ENCODE measurements around the gene CD19.

CD19 gene

DNA sequence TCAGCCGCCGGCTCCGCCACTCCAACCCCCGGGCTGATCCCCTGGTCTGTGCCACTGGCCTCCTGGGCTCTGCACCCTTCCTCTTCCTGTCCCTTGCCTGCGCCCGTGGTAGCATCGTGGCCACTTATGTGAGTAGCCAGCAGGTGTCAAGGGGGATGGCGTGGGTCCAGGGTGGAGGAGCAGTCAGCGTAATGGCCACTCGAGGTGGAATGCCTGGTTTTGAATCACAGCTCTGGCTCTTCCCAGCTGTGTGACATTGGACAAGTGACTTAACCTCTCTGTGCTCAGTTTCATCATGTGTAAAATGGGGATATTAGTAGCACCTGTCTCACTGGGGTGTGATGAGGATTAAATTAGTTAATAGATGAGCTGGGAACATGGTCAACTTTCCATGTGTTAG is 50.6 kb downstream of the CD19 start:
- DNase-seq (ENCODE audit: low spot score) = no peak

DNA sequence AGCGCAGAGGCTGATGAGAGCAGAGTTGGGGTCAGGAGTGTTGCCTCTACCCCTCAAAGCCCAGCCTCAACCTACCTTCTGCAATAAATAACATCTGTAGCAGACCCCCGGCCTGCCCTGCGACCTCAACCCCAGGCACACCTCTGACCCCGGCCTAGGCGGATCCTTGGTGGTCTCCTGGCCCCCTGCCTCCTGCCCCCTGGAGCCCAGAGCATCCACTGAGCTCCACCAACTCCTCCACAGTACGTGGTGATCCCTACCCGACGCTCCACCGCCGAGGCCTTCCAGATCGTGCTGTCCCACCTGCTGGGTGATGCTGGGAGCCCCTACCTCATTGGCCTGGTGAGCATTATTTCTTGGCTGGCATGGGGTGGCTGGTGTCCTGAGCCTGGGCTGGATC is 51.2 kb downstream of the CD19 start:
- no peak for DNase-seq (ENCODE audit: low spot score)

DNA sequence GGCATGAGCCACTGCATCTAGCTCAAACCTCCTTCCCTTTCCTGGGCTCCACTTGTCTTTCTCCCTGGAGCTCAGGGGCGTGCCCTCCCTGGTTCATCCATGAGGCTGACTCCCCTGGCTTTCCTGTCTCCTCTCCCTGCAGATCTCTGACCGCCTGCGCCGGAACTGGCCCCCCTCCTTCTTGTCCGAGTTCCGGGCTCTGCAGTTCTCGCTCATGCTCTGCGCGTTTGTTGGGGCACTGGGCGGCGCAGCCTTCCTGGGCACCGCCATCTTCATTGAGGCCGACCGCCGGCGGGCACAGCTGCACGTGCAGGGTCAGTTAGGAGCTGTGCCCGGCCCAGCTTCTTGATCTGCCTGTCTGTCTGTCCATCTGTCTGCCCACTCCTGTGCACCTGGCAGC is 51.9 kb downstream of the CD19 start:
- no peak for DNase-seq (ENCODE audit: low spot score)

DNA sequence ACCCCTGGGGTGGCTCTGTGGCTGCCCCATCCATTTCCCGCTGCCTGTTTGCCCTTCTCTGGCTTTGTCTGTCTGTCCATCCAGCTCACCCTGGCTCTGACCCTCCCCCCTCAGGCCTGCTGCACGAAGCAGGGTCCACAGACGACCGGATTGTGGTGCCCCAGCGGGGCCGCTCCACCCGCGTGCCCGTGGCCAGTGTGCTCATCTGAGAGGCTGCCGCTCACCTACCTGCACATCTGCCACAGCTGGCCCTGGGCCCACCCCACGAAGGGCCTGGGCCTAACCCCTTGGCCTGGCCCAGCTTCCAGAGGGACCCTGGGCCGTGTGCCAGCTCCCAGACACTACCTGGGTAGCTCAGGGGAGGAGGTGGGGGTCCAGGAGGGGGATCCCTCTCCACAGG is 52.3 kb downstream of the CD19 start:
- DNase-seq (ENCODE audit: low spot score) = no peak

DNA sequence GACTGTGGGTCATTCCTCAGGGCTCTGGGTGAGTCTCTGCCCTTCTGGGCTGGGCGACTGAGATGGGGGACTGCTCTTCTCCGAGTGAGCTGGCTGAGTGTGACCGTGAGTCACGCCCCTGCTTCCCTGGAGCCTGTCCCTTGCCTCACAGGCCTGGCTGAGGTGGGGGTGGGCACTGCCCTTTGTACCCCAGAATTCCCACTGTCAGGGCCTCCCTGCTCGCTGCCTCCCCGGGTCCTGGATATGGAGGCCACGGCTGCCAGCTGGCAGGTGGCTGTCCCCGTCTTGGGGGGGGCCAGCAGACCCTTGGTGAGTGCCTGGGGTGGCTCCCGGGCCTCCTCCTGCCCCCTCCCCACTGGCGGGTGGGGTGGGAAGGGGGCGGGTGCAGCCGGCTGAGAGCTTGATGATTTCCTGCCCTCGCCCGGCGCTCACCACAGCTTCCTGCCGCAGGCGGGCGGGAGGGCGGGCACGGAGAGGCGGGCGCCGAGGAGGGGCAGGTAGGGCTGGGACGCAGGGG is 52.9 kb downstream of the CD19 start, which contains the start of gene LAT:
LAT (plus strand) TSS at position 434 of the 517 bp plus-strand sequence. CDS start 366 bp downstream, outside the sequence.
- no peak for DNase-seq (ENCODE audit: low spot score)

DNA sequence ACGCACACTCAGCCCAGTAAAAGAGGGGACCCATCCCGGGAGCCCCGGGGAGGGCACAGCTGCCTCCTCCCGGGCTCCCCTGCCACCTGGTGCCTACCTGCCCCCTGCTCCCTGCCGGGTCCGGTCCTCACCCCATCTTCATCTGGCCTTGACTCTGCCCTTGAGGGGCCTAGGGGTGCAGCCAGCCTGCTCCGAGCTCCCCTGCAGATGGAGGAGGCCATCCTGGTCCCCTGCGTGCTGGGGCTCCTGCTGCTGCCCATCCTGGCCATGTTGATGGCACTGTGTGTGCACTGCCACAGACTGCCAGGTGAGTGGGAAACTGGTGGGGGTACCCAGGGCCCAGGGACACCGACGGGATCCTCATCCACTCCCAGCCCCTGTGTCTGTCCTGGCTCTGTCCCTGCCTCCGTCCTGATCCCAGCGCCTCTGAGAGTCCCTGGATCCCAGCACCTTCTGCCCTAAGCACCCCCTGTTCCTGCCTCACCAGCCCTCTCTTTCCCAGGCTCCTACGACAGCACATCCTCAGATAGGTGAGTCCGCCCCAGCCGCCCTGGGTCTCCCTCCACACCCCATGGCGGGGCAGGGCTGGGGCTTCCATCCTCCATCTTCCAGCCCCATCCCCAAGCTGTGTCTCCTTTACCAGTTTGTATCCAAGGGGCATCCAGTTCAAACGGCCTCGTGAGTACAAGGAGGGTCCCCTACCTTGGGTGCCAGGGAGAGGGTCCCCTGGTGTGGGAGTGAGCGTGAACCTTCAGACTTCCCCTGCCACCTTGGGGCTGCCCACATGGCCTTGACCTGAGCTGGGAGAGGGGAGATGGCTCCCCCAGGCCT is 53.7 kb downstream of the CD19 start:
- DNase-seq (ENCODE audit: low spot score) = no peak

DNA sequence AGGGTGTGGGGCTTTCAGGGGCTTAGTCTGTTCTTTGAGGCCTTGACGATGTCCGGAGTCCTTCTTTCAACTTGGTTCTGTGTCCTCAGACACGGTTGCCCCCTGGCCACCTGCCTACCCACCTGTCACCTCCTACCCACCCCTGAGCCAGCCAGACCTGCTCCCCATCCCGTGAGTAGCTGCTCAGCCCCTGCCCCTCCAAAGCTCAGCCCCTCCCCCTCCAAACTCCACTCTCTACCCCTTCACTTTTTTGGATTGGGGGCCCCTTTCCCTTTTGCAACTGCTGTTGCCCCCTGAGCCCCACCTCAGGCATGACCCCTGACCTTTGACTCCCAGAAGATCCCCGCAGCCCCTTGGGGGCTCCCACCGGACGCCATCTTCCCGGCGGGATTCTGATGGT is 54.3 kb downstream of the CD19 start:
- DNase-seq (ENCODE audit: low spot score) = no peak

DNA sequence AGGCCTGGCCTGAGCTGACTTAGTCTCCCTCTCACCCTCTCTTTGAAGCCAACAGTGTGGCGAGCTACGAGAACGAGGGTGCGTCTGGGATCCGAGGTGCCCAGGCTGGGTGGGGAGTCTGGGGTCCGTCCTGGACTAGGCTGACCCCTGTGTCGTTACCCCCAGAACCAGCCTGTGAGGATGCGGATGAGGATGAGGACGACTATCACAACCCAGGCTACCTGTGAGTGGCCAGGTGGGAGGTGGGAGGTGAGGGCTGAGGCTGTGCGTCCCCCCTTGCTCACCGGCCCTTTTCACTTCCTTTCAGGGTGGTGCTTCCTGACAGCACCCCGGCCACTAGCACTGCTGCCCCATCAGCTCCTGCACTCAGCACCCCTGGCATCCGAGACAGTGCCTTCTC is 54.7 kb downstream of the CD19 start:
- no peak for DNase-seq (ENCODE audit: low spot score)

DNA sequence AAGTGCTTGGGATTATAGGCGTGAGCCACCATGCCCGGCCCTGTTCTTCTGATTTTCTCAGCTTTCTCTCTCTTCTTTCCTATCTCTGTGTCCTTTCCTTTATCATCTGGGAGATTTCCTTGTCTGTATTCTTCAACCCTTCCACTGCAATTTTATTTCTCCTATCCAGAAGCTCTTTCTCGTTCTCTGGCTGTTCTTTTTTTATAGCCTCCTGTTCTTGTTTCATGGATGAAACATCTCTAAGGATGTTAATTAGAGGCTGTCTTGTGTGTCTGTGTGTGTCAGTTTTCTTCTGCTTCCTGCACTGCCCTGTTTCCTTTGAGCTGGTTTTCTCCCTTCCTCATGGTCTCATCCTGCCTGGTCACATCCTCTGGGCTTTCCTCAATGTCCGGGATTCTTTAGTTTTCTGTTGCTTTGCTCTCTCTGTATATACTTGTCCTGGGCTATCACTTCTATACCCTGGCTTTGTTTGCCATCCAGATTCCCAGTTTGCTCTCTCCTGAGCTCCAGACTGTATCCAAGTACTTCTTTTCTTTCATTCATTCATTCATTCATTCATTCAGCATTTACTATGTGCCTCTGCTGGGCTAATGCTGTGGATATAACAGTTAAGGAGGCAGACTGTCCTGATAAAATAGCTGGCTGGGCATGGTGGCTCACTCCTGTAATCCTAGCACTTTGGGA is 55.5 kb downstream of the CD19 start:
- no peak for DNase-seq (ENCODE audit: low spot score)
